GM18867 (cell line): ENCODE measurements around the gene PFN2.
"Not testable (repeated sequence)": the region's sequence is repeated elsewhere in the genome, so short reads cannot be mapped to it uniquely, and the experiment has no call there.

Experiments
- ATAC-seq: cut with Tn5 transposase; IDR thresholded peaks from one replicate; pipeline ENCODE4 v1.9.1; 2021; ENCODE audit warnings: mild to moderate bottlenecking, moderate library complexity; ENCODE audit not compliant: unreplicated experiment

PFN2 gene

DNA sequence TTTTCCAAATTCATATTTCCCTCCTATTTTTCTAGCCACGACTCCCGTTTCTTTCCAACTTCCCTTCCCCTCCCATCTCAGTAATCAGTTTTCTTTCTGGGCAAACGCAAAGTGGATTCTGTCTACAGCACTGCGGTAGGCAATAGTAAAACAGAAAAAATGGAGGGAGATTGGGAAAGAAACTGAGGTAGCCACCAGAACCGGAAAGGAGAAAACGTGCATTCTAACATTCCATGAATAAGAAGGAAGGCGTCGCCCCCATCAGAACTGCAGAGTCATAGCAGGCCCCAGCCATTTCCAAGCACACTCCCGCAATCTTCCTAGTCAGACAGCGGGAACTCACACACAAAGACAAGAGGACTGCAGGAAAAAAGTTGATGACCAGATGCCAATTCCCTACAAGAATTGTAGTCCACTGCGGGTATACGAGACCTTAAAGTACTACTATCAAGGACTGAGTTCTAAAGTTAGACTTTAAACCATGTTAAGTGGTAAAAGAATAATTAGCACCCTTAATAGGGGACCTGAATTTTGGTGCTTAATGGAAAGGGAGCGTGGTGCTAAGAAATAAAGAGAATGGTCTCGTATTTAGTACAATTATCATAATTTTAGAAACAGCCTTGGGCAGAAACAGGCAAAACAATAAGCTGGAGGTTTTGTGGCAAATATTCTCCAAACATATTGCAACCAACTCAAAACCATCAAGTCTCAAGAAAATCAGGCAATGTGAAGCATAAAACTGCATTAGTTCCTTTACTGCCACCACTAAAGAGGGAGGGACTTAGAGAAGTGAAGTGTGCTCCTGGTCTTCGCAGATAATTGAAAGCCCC is 1.4 kb downstream of the PFN2 start:
- ATAC-seq: no peak

DNA sequence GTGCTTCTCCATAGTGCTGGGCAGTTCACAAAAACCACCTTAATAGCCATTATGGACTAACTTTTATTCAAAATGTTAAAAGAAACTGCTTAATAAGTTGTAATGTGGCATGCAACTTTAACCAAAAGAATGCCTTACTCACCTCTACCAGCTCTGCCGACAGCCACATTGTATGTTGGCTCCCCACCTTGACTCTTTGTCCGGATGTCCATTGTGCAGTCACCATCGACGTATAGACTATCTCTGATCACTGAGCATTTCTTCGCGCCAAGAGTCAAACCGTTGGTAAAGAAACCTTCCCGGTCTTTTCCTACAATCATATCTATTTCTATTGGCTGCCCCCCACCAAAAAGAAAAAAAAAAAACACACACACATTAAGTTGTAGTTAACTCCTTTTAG is 2.5 kb downstream of the PFN2 start:
- ATAC-seq: no peak

DNA sequence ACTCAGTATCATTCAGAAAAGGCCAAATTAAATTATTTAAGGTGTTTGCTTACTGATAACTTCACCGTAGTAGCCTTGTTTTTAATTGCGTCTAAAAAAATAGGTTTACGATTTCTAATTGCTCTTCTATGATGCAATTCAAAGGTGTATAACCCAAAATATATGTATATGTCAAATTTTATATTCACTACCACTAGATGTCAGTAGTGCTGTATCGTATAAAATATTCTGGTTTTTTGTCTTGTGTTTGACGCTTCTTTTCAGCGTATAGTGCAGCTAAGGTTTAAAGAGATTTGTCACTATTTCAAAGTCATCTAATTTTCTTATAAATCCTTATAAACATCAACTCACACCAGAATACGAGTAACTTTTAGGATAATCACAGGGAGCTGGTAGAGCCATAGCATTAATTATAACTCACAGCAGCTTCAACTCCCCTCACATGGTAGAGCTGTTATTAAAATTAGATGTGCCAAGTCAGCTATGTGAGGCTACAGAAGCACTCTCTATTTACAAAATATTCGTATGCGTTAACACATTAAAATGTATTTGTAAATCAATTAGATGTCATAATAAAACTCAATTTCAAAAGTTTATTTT is 3.5 kb downstream of the PFN2 start:
- no peak for ATAC-seq

- no peak for ATAC-seq
Observed at GRCh38 chr3:149965278-149965677, 5.4 kb downstream of the PFN2 start.

- ATAC-seq: no peak
Observed at GRCh38 chr3:149964291-149964690, 6.4 kb downstream of the PFN2 start.

GRCh38 chr3:149963485-149963884 is 7.2 kb downstream of the PFN2 start:
- ATAC-seq: no peak

DNA sequence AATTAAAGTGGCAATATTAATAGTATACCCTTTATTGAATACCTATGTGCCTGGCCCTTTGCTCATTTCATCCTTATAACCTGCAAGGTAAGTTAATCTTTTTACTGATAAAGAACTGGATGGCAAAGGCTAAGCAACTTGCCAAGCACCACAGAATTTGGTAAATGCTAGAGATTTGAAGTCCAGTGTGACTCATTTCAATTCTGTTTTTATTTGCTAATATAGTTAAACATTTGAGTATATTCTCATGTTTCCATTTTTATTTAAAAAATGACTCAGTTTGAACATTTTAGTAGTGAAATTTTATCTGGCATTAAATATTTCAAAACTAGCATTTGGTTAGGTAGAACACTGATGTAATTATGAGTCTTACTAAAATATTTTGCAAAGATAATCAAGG is 11.3 kb downstream of the PFN2 start:
- ATAC-seq: no peak

- no peak for ATAC-seq
Observed at GRCh38 chr3:149958171-149958796, 12.4 kb downstream of the PFN2 start.

DNA sequence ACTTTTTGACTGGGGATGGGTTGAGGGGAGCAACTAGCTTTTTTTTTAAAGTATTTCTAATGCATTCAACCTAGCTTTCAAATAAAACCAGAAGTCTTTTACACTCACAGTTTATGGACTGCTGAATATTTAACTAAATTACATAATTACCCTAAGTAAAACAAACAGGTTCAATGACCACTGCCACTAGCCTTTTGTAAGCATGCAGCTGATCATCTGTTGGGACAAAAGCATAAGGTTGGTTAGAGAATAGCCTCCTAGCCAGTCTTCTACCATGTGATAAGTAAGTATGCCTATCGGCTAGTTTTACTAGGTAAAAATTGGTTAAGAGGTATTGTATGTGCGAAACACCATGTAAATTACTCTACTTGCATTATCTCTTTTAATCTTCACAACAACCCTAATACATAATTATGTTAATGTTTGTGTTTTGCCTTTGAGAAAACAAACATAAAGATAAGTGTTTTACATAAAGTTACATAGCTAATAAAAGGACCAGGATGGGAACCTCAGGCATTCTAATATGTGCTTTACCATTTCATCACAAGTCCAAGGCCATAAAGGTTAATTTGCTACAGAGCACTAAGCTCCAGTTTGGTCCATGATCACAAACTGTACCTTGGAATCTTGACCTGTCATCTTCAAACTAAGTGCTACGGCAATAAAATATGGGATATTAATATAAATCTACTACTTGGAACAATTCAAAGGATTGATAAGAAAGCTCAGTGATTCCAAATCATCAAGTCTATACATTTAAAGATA is 13.2 kb downstream of the PFN2 start:
- ATAC-seq: no peak

DNA sequence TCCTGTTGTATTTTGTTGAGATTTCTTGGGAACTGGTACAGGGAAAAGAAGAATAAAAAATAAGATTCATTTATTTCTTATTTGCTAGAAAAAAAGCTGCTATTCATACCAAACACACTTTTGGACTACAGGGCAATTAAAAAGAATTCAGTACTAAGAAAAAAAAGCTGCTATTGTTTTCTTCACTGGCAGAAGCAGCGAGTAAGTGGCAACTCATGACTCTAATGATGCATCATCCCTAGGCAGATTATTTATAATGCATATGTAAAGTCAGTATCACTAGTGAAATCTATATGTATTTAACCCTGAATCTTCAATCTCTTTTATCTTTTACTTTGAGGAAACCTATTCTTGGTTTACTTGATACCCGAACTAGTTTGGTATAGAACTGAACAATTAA is 15.2 kb downstream of the PFN2 start:
- ATAC-seq: no peak

- no peak for ATAC-seq
Observed at GRCh38 chr3:149954812-149955211, 15.9 kb downstream of the PFN2 start.

DNA sequence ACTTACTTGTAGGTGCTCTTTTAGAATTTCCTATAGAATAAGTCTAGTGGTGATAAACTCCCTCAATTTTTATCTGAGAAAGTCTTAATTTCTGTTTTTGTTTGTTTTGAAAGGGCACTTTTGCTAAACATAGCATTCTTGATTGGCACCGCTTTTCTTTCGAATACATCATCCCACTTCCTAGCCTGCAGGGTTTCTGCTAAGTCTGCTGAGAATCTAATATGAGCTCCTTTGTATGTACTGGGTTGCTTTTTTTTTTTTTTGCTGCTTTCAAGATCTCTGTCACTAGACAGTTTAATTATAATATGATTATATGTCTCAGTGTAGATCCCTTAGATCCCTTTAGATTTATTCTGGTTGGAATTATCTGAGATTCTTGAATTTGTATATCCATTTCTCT is 21.5 kb downstream of the PFN2 start:
- no peak for ATAC-seq

- no peak for ATAC-seq
Observed at GRCh38 chr3:149947231-149947630, 23.5 kb downstream of the PFN2 start.

GRCh38 chr3:149943966-149944365 is 26.7 kb downstream of the PFN2 start:
- not testable (repeated sequence) for ATAC-seq

GRCh38 chr3:149942409-149942808 is 28.3 kb downstream of the PFN2 start:
- no peak for ATAC-seq

DNA sequence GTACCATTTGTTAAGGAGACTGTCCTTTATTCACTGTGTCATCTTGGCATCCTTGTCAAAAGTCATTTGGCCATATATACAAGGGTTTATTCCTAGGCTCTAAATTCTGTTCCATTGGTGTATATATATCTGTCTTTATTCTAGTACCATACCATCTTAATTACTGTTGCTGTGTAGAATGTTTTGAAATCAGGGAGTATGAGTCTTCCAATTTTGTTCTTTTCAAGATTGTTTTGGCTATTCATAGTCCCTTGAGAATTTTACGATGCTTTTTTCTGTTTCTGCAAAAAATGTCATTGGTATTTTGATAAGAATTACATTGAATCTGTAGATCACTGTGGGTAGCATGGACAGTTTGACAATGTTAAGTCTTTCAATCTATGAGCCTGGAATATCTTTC is 28.7 kb downstream of the PFN2 start:
- no peak for ATAC-seq

- ATAC-seq: no peak
Observed at GRCh38 chr3:149941186-149941585, 29.5 kb downstream of the PFN2 start.

GRCh38 chr3:149938392-149939055 is 32.2 kb downstream of the PFN2 start:
- ATAC-seq: not testable (repeated sequence)

GRCh38 chr3:149936812-149937230 is 33.9 kb downstream of the PFN2 start:
- peak; percentile 69 for ATAC-seq

DNA sequence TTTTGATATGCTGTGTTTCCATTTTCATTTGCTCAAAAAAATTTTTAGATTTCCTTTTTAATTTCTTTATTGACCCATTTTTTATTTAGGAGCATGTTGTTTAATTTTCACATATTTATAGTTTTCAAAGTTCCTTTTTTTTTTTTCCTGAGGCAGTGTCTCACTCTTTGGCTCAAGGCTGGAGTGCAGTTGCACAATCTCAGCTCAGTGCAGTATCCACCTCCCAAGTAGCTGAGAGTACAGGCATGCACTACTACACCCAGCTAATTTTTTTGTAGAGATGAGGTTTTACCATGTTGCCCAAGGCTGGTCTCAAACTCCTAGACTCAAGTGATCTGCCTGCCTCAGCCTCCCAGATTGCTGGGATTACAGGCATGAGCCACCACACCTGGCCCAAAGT is 36.2 kb downstream of the PFN2 start:
- ATAC-seq: no peak

DNA sequence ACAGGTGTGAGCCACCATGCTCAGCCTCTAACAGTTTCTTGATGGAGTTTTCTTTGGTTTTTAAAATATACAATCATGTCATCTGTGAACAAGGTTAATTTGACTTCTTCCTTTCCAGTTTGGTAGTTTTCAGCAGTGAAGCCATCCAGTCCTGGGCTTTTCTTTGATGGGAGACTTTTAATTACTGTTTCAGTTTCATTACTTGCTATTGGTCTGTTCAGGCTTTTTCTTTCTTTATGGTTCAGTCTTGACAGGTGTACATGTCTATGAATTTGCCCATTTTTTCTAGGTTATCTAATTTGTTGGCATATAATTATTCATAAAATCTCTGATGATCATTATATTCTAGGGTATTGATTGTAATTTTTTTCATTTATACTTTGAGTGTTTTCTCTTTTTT is 36.8 kb downstream of the PFN2 start:
- ATAC-seq: peak; percentile 56
